Right lobe of liver (tissue), 4 donors: ENCODE data around the gene TMEM114.

Experiments used
- POLR2A ChIP-seq: fragments of 450-650 bp; IDR thresholded peaks from one replicate; pipeline ENCODE4 v1.6.1; 2017; ENCODE audit warnings: antibody characterized with exemption, mild to moderate bottlenecking
- TF ChIP-seq, protein P1 (sequence below), 4 donors: fragments of 200-600 bp in 3 of 4; fragments of 450-650 bp in 1 of 4; IDR thresholded peaks; one replicate each; pipeline versions ENCODE4 v1.5.1 to v1.8.0; 2016 to 2022; ENCODE audit warnings: antibody characterized with exemption in 4 of 4, mild to moderate bottlenecking in 2 of 4
- donor health status: DM: no; HTN: no; CAD: no.
- donor health status: DM: no; HTN: no; CAD: no.
- donor health status: DM: no; HTN: yes; CAD: no.

DNA sequence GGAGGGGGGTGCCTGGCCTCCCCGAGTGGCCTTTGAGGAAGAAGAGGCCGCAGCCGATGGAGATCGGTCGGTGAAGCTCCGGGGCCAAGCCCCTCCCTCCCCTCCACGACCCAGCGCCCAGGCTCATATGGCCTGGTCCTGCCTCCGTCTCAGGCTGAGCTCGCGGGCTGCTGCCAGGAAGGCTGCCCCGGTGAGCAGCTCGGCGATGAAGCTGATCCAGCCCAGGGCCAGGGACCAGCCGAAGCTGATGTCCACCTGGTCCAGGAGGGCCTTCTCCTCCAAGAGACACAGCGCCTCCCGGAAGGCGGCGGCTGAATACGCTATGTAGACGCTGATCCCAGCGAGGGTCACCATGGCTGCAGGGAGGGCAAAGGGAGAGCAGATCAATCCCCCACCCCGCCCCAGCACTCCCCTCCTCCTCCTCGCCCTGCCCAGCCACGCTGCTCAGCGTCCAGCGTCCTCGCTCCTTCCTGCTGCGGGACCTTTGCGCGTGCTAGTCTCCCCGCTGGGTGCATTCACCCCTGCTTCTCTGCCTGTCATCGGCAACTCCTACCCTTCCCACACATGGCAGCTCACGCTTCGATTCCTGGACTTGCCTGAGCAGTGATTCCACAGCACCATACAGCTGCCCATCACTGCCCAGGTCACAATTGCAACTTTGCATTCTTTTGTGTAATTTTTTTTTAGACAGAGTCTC, 20.5 kb downstream of the TMEM114 start:
- TF ChIP-seq POLR2A = no peak
- TF ChIP-seq, protein P1, sequence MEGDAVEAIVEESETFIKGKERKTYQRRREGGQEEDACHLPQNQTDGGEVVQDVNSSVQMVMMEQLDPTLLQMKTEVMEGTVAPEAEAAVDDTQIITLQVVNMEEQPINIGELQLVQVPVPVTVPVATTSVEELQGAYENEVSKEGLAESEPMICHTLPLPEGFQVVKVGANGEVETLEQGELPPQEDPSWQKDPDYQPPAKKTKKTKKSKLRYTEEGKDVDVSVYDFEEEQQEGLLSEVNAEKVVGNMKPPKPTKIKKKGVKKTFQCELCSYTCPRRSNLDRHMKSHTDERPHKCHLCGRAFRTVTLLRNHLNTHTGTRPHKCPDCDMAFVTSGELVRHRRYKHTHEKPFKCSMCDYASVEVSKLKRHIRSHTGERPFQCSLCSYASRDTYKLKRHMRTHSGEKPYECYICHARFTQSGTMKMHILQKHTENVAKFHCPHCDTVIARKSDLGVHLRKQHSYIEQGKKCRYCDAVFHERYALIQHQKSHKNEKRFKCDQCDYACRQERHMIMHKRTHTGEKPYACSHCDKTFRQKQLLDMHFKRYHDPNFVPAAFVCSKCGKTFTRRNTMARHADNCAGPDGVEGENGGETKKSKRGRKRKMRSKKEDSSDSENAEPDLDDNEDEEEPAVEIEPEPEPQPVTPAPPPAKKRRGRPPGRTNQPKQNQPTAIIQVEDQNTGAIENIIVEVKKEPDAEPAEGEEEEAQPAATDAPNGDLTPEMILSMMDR (IDR thresholded peaks at IDR 0.05) = no peak
